H9 (cell line): Measurements from ENCODE around the gene SLC35F5. TPM values are rescaled to one million over a fixed set of nuclear protein-coding genes. Genes with fewer than 3 reads are reported as not detected.

ENCODE experiments used
- DNase-seq: peaks from one replicate; pipeline ENCODE4 v3.0.0-alpha.2; 2017
- H2AFZ ChIP-seq: one replicate; pipeline ENCODE4 v1.6.1; 2013; ENCODE audit warnings: mild to moderate bottlenecking, low read length, control low read depth, moderate library complexity
- H2AK5ac ChIP-seq: 2 replicates; pipeline ENCODE4 v1.6.1; 2013; ENCODE audit warnings: low read length, control low read depth, mixed read lengths; ENCODE audit not compliant: insufficient read length
- H2BK120ac ChIP-seq: one replicate; pipeline ENCODE4 v1.6.1; 2013; ENCODE audit warnings: low read depth, mild to moderate bottlenecking, low read length, control low read depth, inconsistent platforms; ENCODE audit not compliant: poor library complexity, severe bottlenecking
- H2BK12ac ChIP-seq: 2 replicates; pipeline ENCODE4 v1.6.1; 2013; ENCODE audit warnings: low read length, control low read depth, mixed read lengths, low read depth; ENCODE audit not compliant: insufficient read length
- H2BK15ac ChIP-seq: 2 replicates; pipeline ENCODE4 v1.6.1; 2013; ENCODE audit warnings: low read depth, low read length, control low read depth
- H2BK20ac ChIP-seq: one replicate; pipeline ENCODE4 v1.6.1; 2013; ENCODE audit warnings: low read depth, mild to moderate bottlenecking, low read length, control low read depth, inconsistent platforms; ENCODE audit not compliant: poor library complexity, severe bottlenecking
- H2BK5ac ChIP-seq: 2 replicates; pipeline ENCODE4 v1.6.1; 2013; ENCODE audit warnings: low read length, control low read depth, mixed read lengths; ENCODE audit not compliant: insufficient read length
- H3K14ac ChIP-seq: 2 replicates; pipeline ENCODE4 v1.6.1; 2013; ENCODE audit warnings: low read length, control low read depth; ENCODE audit not compliant: insufficient read depth
- H3K18ac ChIP-seq: 2 replicates; pipeline ENCODE4 v1.6.1; 2013; ENCODE audit warnings: low read depth, mild to moderate bottlenecking, mixed read lengths, low read length, control low read depth; ENCODE audit not compliant: insufficient read length
- H3K23ac ChIP-seq: 2 replicates; pipeline ENCODE4 v1.6.1; 2013; ENCODE audit warnings: low read length, control low read depth, mixed read lengths, low read depth; ENCODE audit not compliant: insufficient read length
- H3K23me2 ChIP-seq: 2 replicates; pipeline ENCODE4 v1.6.1; 2013; ENCODE audit warnings: low read depth, mild to moderate bottlenecking, mixed read lengths, low read length, control low read depth; ENCODE audit not compliant: insufficient read length, poor library complexity, severe bottlenecking
- H3K27ac ChIP-seq: 2 replicates; pipeline ENCODE4 v1.5.1; 2013; ENCODE audit warnings: low read length, control low read depth, mixed read lengths, low read depth; ENCODE audit not compliant: insufficient read length
- H3K27me3 ChIP-seq: 2 replicates; pipeline ENCODE4 v1.6.1; 2013; ENCODE audit warnings: low read length, control low read depth, inconsistent platforms; ENCODE audit not compliant: insufficient read depth
- H3K4ac ChIP-seq: 2 replicates; pipeline ENCODE4 v1.6.1; 2013; ENCODE audit warnings: low read depth, mild to moderate bottlenecking, control low read depth, inconsistent platforms, low read length, moderate library complexity
- H3K4me1 ChIP-seq: 2 replicates; pipeline ENCODE4 v1.6.1; 2013; ENCODE audit warnings: low read length, control low read depth, inconsistent platforms; ENCODE audit not compliant: insufficient read depth
- H3K4me2 ChIP-seq: 2 replicates; pipeline ENCODE4 v1.6.1; 2013; ENCODE audit warnings: low read length, control low read depth, mixed read lengths; ENCODE audit not compliant: insufficient read length, insufficient read depth
- H3K56ac ChIP-seq: 2 replicates; pipeline ENCODE4 v1.6.1; 2013; ENCODE audit warnings: low read depth, mild to moderate bottlenecking, mixed read lengths, low read length, control low read depth; ENCODE audit not compliant: insufficient read length
- H3K79me1 ChIP-seq: 2 replicates; pipeline ENCODE4 v1.6.1; 2013; ENCODE audit warnings: low read depth, mild to moderate bottlenecking, moderate library complexity, low read length, control low read depth, inconsistent platforms; ENCODE audit not compliant: insufficient read depth, poor library complexity, severe bottlenecking
- H3K79me2 ChIP-seq: 2 replicates; pipeline ENCODE4 v1.6.1; 2013; ENCODE audit warnings: low read length, control low read depth, inconsistent platforms; ENCODE audit not compliant: insufficient read depth
- H3K9ac ChIP-seq: 2 replicates; pipeline ENCODE4 v1.6.1; 2013; ENCODE audit warnings: low read length, control low read depth, mixed read lengths; ENCODE audit not compliant: insufficient read length; ENCODE audit errors: extremely low read depth
- H3K9me3 ChIP-seq: one replicate; pipeline ENCODE4 v1.6.1; 2013; ENCODE audit warnings: low read depth, low read length, inconsistent platforms; ENCODE audit not compliant: control insufficient read depth
- H3T11ph ChIP-seq: one replicate; pipeline ENCODE4 v1.6.1; 2013; ENCODE audit warnings: mild to moderate bottlenecking, low read length, control low read depth, inconsistent platforms
- H4K20me1 ChIP-seq: one replicate; pipeline ENCODE4 v1.6.1; 2013; ENCODE audit not compliant: control insufficient read depth, insufficient read length, insufficient read depth
- H4K5ac ChIP-seq: 2 replicates; pipeline ENCODE4 v1.6.1; 2013; ENCODE audit warnings: low read depth, mild to moderate bottlenecking, mixed read lengths, low read length, control low read depth; ENCODE audit not compliant: insufficient read length
- H4K8ac ChIP-seq: replicated peaks from 2 replicates; pipeline ENCODE4 v1.6.1; 2013; ENCODE audit warnings: low read length, control low read depth, mixed read lengths, low read depth; ENCODE audit not compliant: insufficient read length
- H4K91ac ChIP-seq: 2 replicates; pipeline ENCODE4 v1.6.1; 2013; ENCODE audit warnings: low read depth, mild to moderate bottlenecking, moderate library complexity, mixed read lengths, low read length, control low read depth; ENCODE audit not compliant: insufficient read length
- H3K27ac Mint-ChIP-seq, 3 experiments: 2 replicates in 2 of 3; 3 replicates in 1 of 3; pipeline ENCODE4 v1.8.0; 2020 to 2021; ENCODE audit warnings: mixed read lengths in 3 of 3, mild to moderate bottlenecking in 1 of 3, moderate library complexity in 1 of 3
- H3K27me3 Mint-ChIP-seq: 2 replicates; pipeline ENCODE4 v1.8.0; 2021; ENCODE audit warnings: low read depth, mild to moderate bottlenecking, moderate library complexity, mixed read lengths
- H3K36me3 Mint-ChIP-seq, 3 experiments: 2 replicates in 2 of 3; 3 replicates in 1 of 3; pipeline ENCODE4 v1.8.0; 2020 to 2021; ENCODE audit warnings: low read depth in 3 of 3, mixed read lengths in 3 of 3; ENCODE audit not compliant: insufficient read depth in 1 of 3
- H3K4me1 Mint-ChIP-seq, 2 experiments: 2 replicates each; pipeline ENCODE4 v1.8.0; 2020; ENCODE audit warnings: mixed read lengths in 2 of 2
- H3K4me3 Mint-ChIP-seq, 2 experiments: 2 replicates in 1 of 2; 3 replicates in 1 of 2; pipeline ENCODE4 v1.8.0; 2020 to 2021; ENCODE audit warnings: mild to moderate bottlenecking in 2 of 2, mixed read lengths in 2 of 2, moderate library complexity in 1 of 2
- H3K9me3 Mint-ChIP-seq, 2 experiments: 2 replicates in 1 of 2; 3 replicates in 1 of 2; pipeline ENCODE4 v1.8.0; 2020; ENCODE audit warnings: mild to moderate bottlenecking in 2 of 2, mixed read lengths in 2 of 2, moderate library complexity in 1 of 2
- WGBS: extraction: QIAGEN DNeasy Blood & Tissue Kit; methylation state at CpG from one replicate; pipeline ENCODE4 v1.1.7; 2013; ENCODE audit warnings: missing lambda C conversion rate, low lambda C conversion rate, mixed read lengths; ENCODE audit not compliant: insufficient read length; ENCODE audit errors: extremely low coverage; 5-methylcytosine and 5-hydroxymethylcytosine counted together
- total RNA-seq: library from RNA; stranded (reverse); gene quantifications from 2 replicates; pipeline ENCODE4 v1.2.1, GENCODE V29; 2021
- TF ChIP-seq, protein P1 (sequence below): fragments of 200-600 bp; sonication (generic); conservative IDR thresholded peaks from 3 replicates; pipeline ENCODE4 v1.8.0; 2021; ENCODE audit warnings: antibody characterized with exemption, mild to moderate bottlenecking

The SLC35F5 gene
- total RNA-seq, 1 experiment from 2014 or later = 31.3 TPM

DNA sequence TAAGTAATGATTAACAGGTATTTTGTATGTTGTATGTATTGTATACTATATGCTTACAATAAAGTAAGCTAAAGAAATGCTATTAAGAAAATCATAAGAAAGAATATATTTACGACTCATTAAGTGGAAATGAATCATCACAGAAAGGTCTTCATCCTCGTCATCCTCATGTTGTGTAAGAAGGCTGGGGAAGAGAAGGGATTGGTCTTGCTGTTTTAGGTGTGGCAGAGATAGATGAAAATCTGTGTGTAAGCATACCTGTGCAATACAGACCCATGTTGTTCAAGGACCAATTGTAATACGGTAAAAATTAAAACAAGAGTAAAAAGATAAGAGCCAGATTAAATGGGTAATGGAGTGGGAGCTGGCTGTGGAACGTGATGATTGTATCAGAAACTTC, 16.6 kb downstream of the SLC35F5 start:
- H3K79me2 ChIP-seq = no peaks in the 10 kb centered on the region
- no peaks in the 10 kb centered on the region for H4K20me1 ChIP-seq
- H3K9me3 ChIP-seq = no peaks in the 10 kb centered on the region
- H3T11ph ChIP-seq = no peak overlapping the region
- H2AK5ac ChIP-seq = no peak overlapping the region
- no peaks in the 10 kb centered on the region for H3K9me3 Mint-ChIP-seq
- no peak overlapping the region for H3K27ac Mint-ChIP-seq
- H3K27ac ChIP-seq = no peak overlapping the region
- no peak overlapping the region for H3K4ac ChIP-seq
- H3K36me3 Mint-ChIP-seq = peaks cover 10 to 43% (median 40%) of the 10 kb centered on the region in 3 experiments
- no peaks in the 10 kb centered on the region for H3K27me3 Mint-ChIP-seq
- no peaks in the 10 kb centered on the region for H3K23me2 ChIP-seq
- no peak overlapping the region for H2BK5ac ChIP-seq
- no peak overlapping the region for H3K4me2 ChIP-seq
- H2AFZ ChIP-seq = no peak overlapping the region
- no peak for DNase-seq
- H4K8ac ChIP-seq = no peak overlapping the region
- no peak overlapping the region for H3K18ac ChIP-seq
- WGBS = no CpG with 5 or more reads among the region's 4 CpGs
- TF ChIP-seq, protein P1, sequence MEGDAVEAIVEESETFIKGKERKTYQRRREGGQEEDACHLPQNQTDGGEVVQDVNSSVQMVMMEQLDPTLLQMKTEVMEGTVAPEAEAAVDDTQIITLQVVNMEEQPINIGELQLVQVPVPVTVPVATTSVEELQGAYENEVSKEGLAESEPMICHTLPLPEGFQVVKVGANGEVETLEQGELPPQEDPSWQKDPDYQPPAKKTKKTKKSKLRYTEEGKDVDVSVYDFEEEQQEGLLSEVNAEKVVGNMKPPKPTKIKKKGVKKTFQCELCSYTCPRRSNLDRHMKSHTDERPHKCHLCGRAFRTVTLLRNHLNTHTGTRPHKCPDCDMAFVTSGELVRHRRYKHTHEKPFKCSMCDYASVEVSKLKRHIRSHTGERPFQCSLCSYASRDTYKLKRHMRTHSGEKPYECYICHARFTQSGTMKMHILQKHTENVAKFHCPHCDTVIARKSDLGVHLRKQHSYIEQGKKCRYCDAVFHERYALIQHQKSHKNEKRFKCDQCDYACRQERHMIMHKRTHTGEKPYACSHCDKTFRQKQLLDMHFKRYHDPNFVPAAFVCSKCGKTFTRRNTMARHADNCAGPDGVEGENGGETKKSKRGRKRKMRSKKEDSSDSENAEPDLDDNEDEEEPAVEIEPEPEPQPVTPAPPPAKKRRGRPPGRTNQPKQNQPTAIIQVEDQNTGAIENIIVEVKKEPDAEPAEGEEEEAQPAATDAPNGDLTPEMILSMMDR = no peak
- H3K4me3 Mint-ChIP-seq = no peak overlapping the region
- H2BK120ac ChIP-seq = no peak overlapping the region
- no peak overlapping the region for H3K56ac ChIP-seq
- H3K4me1 ChIP-seq = no peaks in the 10 kb centered on the region
- H4K5ac ChIP-seq = no peak overlapping the region
- H3K4me1 Mint-ChIP-seq = no peaks in the 10 kb centered on the region
- no peak overlapping the region for H3K9ac ChIP-seq
- H4K91ac ChIP-seq = no peak overlapping the region
- no peak overlapping the region for H2BK20ac ChIP-seq
- no peak overlapping the region for H2BK12ac ChIP-seq
- H3K27me3 ChIP-seq = no peaks in the 10 kb centered on the region
- H3K23ac ChIP-seq = no peak overlapping the region
- H2BK15ac ChIP-seq = no peak overlapping the region
- no peak overlapping the region for H3K14ac ChIP-seq
- no peaks in the 10 kb centered on the region for H3K79me1 ChIP-seq
